Fibroblast of lung (primary cell): ENCODE measurements around the gene C19orf33. TPM values are rescaled to one million over a fixed set of nuclear protein-coding genes. Genes with fewer than 3 reads are reported as not detected.

Source experiments
- DNase-seq, 2 donors: peaks; one replicate each; pipeline versions ENCODE4 v3.0.0 to v3.0.0-alpha.2; 2010; ENCODE audit warnings: low read depth in 2 of 2
- H2AFZ ChIP-seq: 2 replicates; pipeline ENCODE4 v1.5.1; 2012; ENCODE audit warnings: low read length, control low read depth, inconsistent platforms
- H3K27ac ChIP-seq: 2 replicates; pipeline ENCODE4 v1.5.1; 2011; ENCODE audit warnings: low read length, control low read depth; ENCODE audit not compliant: insufficient read depth
- H3K27me3 ChIP-seq: 2 replicates; pipeline ENCODE4 v1.5.1; 2011; ENCODE audit warnings: mild to moderate bottlenecking, low read length; ENCODE audit not compliant: control insufficient read depth, insufficient read depth
- H3K36me3 ChIP-seq: 2 replicates; pipeline ENCODE4 v1.5.1; 2011; ENCODE audit warnings: low read length; ENCODE audit not compliant: control insufficient read depth, insufficient read depth
- H3K4me1 ChIP-seq: 2 replicates; pipeline ENCODE4 v1.5.1; 2011; ENCODE audit warnings: low read length; ENCODE audit not compliant: control insufficient read depth, insufficient read depth; ENCODE audit errors: extremely low read depth
- H3K4me2 ChIP-seq: 2 replicates; pipeline ENCODE4 v1.5.1; 2011; ENCODE audit warnings: low read length, control low read depth; ENCODE audit not compliant: insufficient read depth; ENCODE audit errors: extremely low read depth
- H3K4me3 ChIP-seq, 4 experiments: fragments of 200-600 bp in 1 of 4; sonication (generic) in 1 of 4; replicated peaks in 1 of 4; 2 replicates each; pipeline ENCODE4 v1.5.1; 2011 to 2016; ENCODE audit warnings: low read length in 4 of 4, low read depth in 3 of 4, mild to moderate bottlenecking in 3 of 4, control low read depth in 2 of 4, inconsistent platforms in 1 of 4, mixed read lengths in 1 of 4; ENCODE audit not compliant: insufficient read depth in 1 of 4; ENCODE audit errors: control extremely low read depth in 1 of 4
- H3K79me2 ChIP-seq: 2 replicates; pipeline ENCODE4 v1.5.1; 2012; ENCODE audit warnings: mild to moderate bottlenecking, low read length, inconsistent platforms; ENCODE audit not compliant: control insufficient read depth, insufficient read depth
- H3K9ac ChIP-seq: 2 replicates; pipeline ENCODE4 v1.5.1; 2011; ENCODE audit warnings: mild to moderate bottlenecking, low read length, control low read depth; ENCODE audit not compliant: insufficient read depth
- H3K9me3 ChIP-seq: 2 replicates; pipeline ENCODE4 v1.5.1; 2012; ENCODE audit warnings: low read depth, low read length; ENCODE audit not compliant: control insufficient read depth, insufficient read depth
- H4K20me1 ChIP-seq: 2 replicates; pipeline ENCODE4 v1.5.1; 2011; ENCODE audit warnings: low read length; ENCODE audit not compliant: control insufficient read depth, insufficient read depth; ENCODE audit errors: extremely low read depth
- EZH2 ChIP-seq: IDR thresholded peaks from 2 replicates; pipeline ENCODE4 v1.5.1; 2012; ENCODE audit warnings: low read length, control low read depth, mild to moderate bottlenecking; ENCODE audit errors: missing control alignments
- polyA plus RNA-seq, 2 donors: library from polyadenylated mRNA; depleted of rRNA in 1 of 2; stranded (reverse) in 1 of 2; unstranded in 1 of 2; fragments of >200 nt; gene quantifications; 2 replicates each; pipeline ENCODE4 v1.2.1, GENCODE V29; 2011 to 2012; ENCODE audit warnings: missing spikeins in 1 of 2
- total RNA-seq: library from RNA; depleted of rRNA; stranded (reverse); fragments of >200 nt; gene quantifications from 2 replicates; pipeline ENCODE4 v1.2.1, GENCODE V29; 2014
- TF ChIP-seq, protein P1 (sequence below), 2 donors: IDR thresholded peaks in 1 of 2; conservative IDR thresholded peaks in 1 of 2; 1 replicate in 1 of 2; 2 replicates in 1 of 2; pipeline ENCODE4 v1.5.1; 2011 to 2012; ENCODE audit warnings: low read length in 2 of 2, control low read depth in 1 of 2, inconsistent platforms in 1 of 2, low read depth in 1 of 2, mild to moderate bottlenecking in 1 of 2

C19orf33 gene
- total and polyA plus RNA-seq, 2 donors (not counting 1 experiment from before 2014, with no cell fraction given): not detected

DNA sequence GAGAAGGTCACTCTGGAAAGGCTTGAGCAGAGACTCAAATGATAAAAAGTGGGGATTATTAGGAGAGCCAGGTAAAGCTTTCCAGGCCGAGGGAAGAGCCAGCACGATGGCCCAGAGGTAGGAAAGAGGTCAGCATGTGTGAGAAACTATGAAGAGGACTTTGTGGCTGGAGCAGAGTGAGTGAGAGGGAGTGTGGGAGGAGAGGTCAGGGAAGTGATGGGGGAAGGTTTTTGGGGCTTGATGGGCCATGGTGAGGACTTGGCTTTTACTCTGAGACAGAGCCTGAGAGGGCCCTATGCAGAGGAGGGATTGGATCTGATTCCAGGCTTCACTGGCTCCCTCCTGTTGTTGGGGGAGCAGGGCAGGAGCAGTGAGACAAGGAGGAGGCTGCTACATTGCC, 36.9 kb downstream of the C19orf33 start:
- H3K27me3 ChIP-seq: no peaks in the 10 kb centered on the region
- no peaks in the 10 kb centered on the region for H3K9me3 ChIP-seq
- no peaks in the 10 kb centered on the region for H4K20me1 ChIP-seq
- no peaks in the 10 kb centered on the region for H3K36me3 ChIP-seq
- no peak for DNase-seq
- no peak overlapping the region for H3K9ac ChIP-seq
- no peaks in the 10 kb centered on the region for H3K79me2 ChIP-seq
- H3K4me3 ChIP-seq: no peak overlapping the region
- TF ChIP-seq EZH2: no peak
- TF ChIP-seq, protein P1, sequence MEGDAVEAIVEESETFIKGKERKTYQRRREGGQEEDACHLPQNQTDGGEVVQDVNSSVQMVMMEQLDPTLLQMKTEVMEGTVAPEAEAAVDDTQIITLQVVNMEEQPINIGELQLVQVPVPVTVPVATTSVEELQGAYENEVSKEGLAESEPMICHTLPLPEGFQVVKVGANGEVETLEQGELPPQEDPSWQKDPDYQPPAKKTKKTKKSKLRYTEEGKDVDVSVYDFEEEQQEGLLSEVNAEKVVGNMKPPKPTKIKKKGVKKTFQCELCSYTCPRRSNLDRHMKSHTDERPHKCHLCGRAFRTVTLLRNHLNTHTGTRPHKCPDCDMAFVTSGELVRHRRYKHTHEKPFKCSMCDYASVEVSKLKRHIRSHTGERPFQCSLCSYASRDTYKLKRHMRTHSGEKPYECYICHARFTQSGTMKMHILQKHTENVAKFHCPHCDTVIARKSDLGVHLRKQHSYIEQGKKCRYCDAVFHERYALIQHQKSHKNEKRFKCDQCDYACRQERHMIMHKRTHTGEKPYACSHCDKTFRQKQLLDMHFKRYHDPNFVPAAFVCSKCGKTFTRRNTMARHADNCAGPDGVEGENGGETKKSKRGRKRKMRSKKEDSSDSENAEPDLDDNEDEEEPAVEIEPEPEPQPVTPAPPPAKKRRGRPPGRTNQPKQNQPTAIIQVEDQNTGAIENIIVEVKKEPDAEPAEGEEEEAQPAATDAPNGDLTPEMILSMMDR (conservative IDR thresholded peaks at IDR 0.05 in 1 of 2, IDR thresholded peaks at IDR 0.05 in 1 of 2; ENCODE audit: low read depth in 1 of 2, low read length in 2 of 2): no peak
- H3K4me1 ChIP-seq: peaks cover 2% of the 10 kb centered on the region
- H3K27ac ChIP-seq: no peak overlapping the region
- H3K4me2 ChIP-seq: no peak overlapping the region
- no peak overlapping the region for H2AFZ ChIP-seq

GRCh38 chr19:38346837-38347236, 42.8 kb downstream of the C19orf33 start:
- no peaks in the 10 kb centered on the region for H3K4me1 ChIP-seq
- no peak overlapping the region for H3K9ac ChIP-seq
- H4K20me1 ChIP-seq: no peaks in the 10 kb centered on the region
- no peak for TF ChIP-seq EZH2
- TF ChIP-seq, protein P1 (conservative IDR thresholded peaks at IDR 0.05 in 1 of 2, IDR thresholded peaks at IDR 0.05 in 1 of 2; ENCODE audit: low read depth in 1 of 2, low read length in 2 of 2): no peak
- no peak overlapping the region for H3K4me2 ChIP-seq
- H3K9me3 ChIP-seq: no peaks in the 10 kb centered on the region
- no peak overlapping the region for H2AFZ ChIP-seq
- no peak overlapping the region for H3K27ac ChIP-seq
- DNase-seq: no peak
- H3K79me2 ChIP-seq: no peaks in the 10 kb centered on the region
- H3K27me3 ChIP-seq: no peaks in the 10 kb centered on the region
- no peak overlapping the region for H3K4me3 ChIP-seq
- H3K36me3 ChIP-seq: no peaks in the 10 kb centered on the region

DNA sequence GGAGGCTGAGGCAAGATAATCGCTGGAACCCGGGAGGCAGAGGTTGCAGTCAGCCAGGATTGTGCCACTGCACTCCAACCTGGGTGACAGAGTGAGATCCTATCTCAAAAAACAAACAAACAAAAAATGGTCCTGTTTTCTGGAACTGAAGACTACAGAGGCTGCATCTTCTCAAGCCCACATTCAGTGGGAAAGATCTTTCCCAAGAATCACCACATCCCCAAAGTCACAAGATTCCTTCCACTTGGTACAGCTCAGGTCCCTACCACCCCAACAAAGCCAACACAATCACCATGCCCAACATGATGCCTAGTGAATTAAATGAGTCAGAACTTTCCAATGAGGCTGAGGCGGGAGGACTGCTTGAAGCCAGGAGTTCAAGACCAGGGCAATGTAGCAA, 46.8 kb downstream of the C19orf33 start:
- H3K4me1 ChIP-seq: no peaks in the 10 kb centered on the region
- H3K27me3 ChIP-seq: no peaks in the 10 kb centered on the region
- H2AFZ ChIP-seq: no peak overlapping the region
- no peak overlapping the region for H3K9ac ChIP-seq
- no peak overlapping the region for H3K4me2 ChIP-seq
- DNase-seq: no peak
- no peak overlapping the region for H3K4me3 ChIP-seq
- no peaks in the 10 kb centered on the region for H3K9me3 ChIP-seq
- H4K20me1 ChIP-seq: no peaks in the 10 kb centered on the region
- no peak overlapping the region for H3K27ac ChIP-seq
- H3K79me2 ChIP-seq: no peaks in the 10 kb centered on the region
- H3K36me3 ChIP-seq: no peaks in the 10 kb centered on the region
- TF ChIP-seq, protein P1 (conservative IDR thresholded peaks at IDR 0.05 in 1 of 2, IDR thresholded peaks at IDR 0.05 in 1 of 2; ENCODE audit: low read depth in 1 of 2, low read length in 2 of 2): no peak
- no peak for TF ChIP-seq EZH2
